Heart left ventricle (tissue), 13 donors: ENCODE measurements around the gene CAPN2.

Experiments used
- CTCF ChIP-seq, 12 donors: fragments of 200-600 bp; sonication (generic) in 4 of 12; IDR thresholded peaks; one replicate each; pipeline versions ENCODE4 v1.5.0 to v1.8.0; 2018 to 2022; ENCODE audit warnings: antibody characterized with exemption in 12 of 12, mild to moderate bottlenecking in 5 of 12
- POLR2A ChIP-seq, 2 donors: fragments of 450-650 bp; IDR thresholded peaks; one replicate each; pipeline ENCODE4 v1.6.1; 2017; ENCODE audit warnings: antibody characterized with exemption in 2 of 2, mild to moderate bottlenecking in 2 of 2, moderate library complexity in 2 of 2
- donor health status: ischemic (EF 13 %, LVEDD 7.1; RV severe dilation, severe dysfunction).
- donor health status: DM: no; HTN: yes; CAD: no.
- donor health status: DM: no; HTN: no; CAD: no.
- donor health status: ischemic (EF 25% LVEDD 6.9; RV normal size, moderate dysfunction).
- donor health status: ischemic (EF 25% LVEDD 5.7; RV mildly dilated, moderate dysfunction).
- donor health status: ischemic (EF 35%, LVEDD 5.7; RV mildly dilated, moderate dysfunction).
- donor health status: nonischemic (EF 11% LVEDD 7.7; RV severe dilation, severe dysfunction).
- donor health status: DM: yes; HTN: yes; CAD: no.
- donor health status: PGD.
- donor health status: ischemic (EF 29% LVEDD 5.4; RV normal size, mild dysfunction).
- donor health status: nonischemic (EF 23%, LVEDD 6.1; RV moderate dilation, normal function).

- no peak for TF ChIP-seq CTCF (IDR thresholded peaks at IDR 0.05)
- TF ChIP-seq POLR2A (IDR thresholded peaks at IDR 0.05), result no peak
Measured at GRCh38 chr1:223700942-223701637, 11.2 kb upstream of the CAPN2 start.
